ENCODE results near the gene KIAA1328.
"Not testable (repeated sequence)": the region's sequence is repeated elsewhere in the genome, so short reads cannot be mapped to it uniquely, and the experiment has no call there.

KIAA1328 gene

GRCh38 chr18:36828630-36829361, at the start of gene KIAA1328, which contains the start of gene TPGS2:
Gene KIAA1328 (plus strand): TSS chr18:36829127. CDS start chr18:36829139, 12 bp downstream.
Gene TPGS2 (minus strand): TSS chr18:36829002. CDS start chr18:36828767, 235 bp downstream.
- peak; percentile 58 to 81 (median 68) for DNase-seq (ENCODE audit: low read depth in 4 of 4, low spot score in 1 of 4)

DNA sequence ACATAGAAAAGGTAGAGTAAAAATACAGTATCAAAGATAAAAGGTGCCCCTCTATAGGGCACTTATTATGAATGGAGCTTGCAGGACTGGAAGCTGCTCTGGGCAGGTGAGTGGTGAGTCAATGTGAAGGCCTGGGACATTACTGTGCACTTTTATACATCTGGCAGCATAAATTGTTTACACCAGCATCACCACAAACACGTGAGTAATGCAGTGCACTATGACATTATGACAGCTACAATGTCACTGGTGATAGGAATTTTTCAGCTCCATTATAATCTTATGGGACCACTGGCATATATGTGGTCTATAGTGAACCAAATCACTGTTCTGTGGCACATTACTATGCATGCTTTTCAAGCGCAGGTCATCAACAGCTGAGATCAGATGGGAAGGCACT, 48.2 kb upstream of the KIAA1328 start:
- DNase-seq (ENCODE audit: low read depth in 4 of 4, low spot score in 1 of 4), result no peak

GRCh38 chr18:36782710-36783109, 46.2 kb upstream of the KIAA1328 start:
- no peak for DNase-seq (ENCODE audit: low read depth in 4 of 4, low spot score in 1 of 4)

DNA sequence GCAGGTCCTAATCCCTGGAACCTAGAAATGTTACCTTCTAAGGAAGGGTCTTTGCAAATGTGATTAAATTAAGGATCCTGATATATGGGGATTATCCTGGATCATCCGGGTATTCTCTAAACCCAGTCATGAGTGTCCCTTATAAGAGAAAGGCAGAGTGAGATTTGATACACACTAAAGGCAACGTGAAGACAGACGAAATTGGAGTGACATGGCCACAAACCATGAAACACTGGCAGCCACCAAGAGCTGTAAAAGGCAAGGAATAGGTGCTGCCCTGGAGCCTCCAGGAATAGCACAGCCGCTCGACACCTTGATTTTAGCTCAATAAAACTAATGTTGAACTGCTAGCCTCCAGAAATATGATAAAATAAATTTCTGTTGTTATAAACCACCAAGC, 45.1 kb upstream of the KIAA1328 start:
- DNase-seq (ENCODE audit: low read depth in 4 of 4, low spot score in 1 of 4), result no peak

DNA sequence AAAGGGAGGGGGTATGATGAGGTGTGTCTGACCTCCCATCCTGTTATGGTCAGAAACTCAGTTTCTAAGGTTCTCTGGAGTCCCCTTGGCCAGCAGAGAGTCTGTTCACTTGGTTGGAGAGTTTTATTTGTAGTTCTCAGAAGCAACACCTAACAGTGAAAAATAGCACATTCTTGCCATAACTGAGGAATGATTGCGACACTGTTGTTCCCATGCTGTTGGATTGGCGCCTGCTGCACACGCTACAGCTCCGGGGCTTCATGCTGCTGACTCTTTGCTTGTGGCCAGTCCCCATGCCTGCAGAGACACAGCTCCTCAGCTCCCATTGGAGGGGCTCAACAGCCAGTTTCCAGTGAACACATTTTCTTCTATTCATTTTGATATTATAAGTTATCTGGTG, 42.2 kb upstream of the KIAA1328 start:
- no peak for DNase-seq (ENCODE audit: low read depth in 4 of 4, low spot score in 1 of 4)

DNA sequence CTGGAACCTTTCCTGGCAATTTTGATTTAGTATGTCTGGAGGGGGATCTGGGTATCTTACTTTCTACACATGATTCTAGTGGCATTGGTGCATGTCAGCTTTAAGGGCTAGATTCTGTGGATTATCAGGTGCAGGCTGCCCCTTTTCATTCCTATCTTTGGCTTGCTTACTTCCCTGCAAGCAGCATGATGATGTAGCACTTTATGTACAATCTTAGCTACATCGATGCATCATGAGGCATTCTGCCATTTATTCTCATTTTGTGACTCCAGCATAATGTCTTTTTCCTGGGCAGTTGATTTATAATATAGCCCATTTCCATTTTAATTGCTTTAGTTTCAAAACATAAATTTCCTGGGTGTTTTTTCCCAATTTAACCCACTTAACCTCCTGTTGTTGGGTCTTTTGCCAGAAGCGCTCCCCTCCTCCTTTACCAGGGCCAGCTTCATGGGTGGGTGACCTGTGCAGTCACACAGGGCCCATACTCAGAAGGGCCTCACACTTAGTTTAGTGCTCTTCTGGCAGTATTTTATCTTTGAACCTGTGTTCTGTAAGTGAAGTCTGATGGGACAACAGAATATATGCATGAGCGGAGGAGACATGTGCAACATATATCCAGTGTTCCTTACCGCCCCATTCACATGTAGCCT, 36.2 kb upstream of the KIAA1328 start:
- DNase-seq (ENCODE audit: low read depth in 4 of 4, low spot score in 1 of 4), result no peak

DNA sequence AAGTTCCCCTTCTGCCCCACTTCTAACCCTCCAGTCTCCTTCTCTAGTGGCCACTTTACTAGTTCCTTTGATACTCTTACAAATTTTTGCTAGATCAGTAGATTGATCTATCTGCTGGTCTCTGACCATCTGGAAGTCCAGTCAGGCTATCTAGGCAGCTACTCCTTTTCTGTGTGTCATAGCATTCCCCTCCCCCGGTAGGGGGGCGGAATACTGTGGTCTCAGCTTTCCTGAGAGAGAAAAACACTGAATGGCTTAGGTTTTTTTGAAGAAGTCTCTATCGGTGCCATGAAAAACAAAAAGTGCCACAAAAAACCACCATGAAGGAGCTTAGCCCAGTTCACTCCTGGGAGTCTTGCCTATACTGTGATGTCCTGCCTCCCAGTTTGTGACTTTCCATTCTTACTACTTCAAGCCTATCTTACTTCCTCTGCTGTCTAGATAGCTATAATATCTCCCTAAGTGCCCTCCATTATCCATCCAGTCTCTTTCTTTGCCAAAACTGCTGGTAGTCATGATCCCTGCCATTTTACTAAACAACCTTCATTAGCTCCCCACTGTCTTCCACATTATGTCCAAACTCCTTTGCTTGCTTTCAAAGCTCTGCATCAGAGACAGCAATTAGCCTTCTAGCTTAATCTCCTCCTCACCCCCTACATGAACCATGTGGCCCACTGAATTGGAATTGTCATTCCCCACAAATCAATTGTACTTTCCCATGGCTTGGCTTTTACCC, 30.0 kb upstream of the KIAA1328 start:
- DNase-seq (ENCODE audit: low read depth in 4 of 4, low spot score in 1 of 4), result no peak

DNA sequence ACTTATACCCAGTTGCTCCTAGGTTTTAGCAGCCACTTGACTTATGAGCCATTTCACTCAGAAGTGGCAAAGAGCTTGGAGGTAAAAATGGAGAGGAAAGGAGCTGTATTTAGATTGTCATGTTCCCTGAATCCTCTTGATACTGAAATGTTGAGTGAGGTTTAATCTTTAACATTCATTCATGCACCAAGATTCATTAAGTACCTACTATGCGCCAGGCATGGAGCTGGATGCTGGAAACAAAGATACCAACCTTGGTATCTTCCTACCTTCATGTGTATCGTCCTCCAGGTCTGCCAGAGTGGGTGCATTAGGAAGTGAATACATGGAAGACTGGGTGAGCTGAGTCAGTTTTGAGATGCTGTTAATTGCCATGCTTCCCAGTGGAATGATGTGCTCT, 23.8 kb upstream of the KIAA1328 start:
- DNase-seq (ENCODE audit: low read depth in 4 of 4, low spot score in 1 of 4), result no peak

- no peak for DNase-seq (ENCODE audit: low read depth in 4 of 4, low spot score in 1 of 4)
Measured at GRCh38 chr18:36808681-36809080, 20.2 kb upstream of the KIAA1328 start.

- peak in 1 of 4 experiments; percentile 5 for DNase-seq (ENCODE audit: low read depth in 4 of 4, low spot score in 1 of 4)
Measured at GRCh38 chr18:36809590-36810381, 19.1 kb upstream of the KIAA1328 start.

DNA sequence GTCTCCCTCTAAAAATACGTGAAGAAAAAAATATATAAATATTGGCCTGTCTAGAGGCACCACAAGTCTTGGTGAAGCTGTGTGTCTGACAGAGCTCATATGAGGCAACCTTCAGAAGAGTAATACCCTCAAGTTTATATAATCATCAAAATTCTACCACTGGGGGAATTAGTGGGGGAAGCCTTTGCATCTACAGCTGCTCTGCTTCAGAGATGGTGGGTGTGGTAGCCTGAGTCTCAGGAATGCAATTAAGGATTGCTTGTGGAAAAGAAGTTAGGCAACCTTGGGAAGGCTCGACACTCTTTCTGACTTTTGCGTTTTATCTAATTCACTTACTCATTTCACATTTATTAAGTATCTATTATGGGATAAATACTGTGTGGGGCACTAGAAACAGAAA, 17.5 kb upstream of the KIAA1328 start:
- DNase-seq (ENCODE audit: low read depth in 4 of 4, low spot score in 1 of 4), result no peak

GRCh38 chr18:36811955-36812354, 17.0 kb upstream of the KIAA1328 start:
- no peak for DNase-seq (ENCODE audit: low read depth in 4 of 4, low spot score in 1 of 4)

DNA sequence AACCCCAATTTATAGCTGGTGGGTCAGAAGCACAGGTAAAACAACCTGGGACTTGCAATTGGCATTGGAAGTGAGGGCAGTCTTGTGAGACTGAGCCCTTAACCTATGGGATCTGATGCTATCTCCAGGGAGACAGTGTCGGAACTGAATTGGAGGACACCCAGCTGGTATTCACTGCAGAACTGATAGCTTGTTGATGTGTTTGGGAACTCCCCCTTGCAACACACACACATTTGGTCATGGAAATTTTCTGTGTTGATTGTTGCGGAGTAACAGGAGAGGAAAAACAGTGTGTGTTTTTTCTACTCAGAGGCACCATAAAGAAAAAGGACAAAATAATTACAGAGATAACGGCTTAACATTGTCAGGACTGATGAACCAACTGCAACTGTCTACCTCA, 16.2 kb upstream of the KIAA1328 start:
- no peak for DNase-seq (ENCODE audit: low read depth in 4 of 4, low spot score in 1 of 4)

- DNase-seq (ENCODE audit: low read depth in 4 of 4, low spot score in 1 of 4), result no peak
Measured at GRCh38 chr18:36813101-36813775, 15.7 kb upstream of the KIAA1328 start.

- no peak for DNase-seq (ENCODE audit: low read depth in 4 of 4, low spot score in 1 of 4)
Measured at GRCh38 chr18:36813824-36814223, 15.1 kb upstream of the KIAA1328 start.

DNA sequence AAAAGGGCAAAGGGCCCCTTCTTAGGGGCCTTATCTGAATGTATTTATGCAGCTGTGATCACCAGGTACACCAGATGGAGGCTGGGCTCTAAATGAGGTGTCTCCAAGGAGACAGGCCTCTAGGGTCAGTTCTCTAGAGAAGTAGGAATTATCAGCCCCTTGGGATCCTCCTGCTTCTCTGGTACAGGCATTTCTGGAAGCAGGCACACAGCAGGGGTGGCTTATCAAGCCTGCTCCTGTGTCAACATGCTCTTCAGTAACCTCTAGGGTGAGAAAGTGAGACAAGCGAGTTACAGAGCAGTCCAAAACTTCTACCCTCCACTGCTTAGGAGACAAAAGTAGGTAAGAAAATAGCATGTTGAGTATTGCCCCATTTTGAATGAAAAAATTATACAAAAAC, 13.9 kb upstream of the KIAA1328 start:
- no peak for DNase-seq (ENCODE audit: low read depth in 4 of 4, low spot score in 1 of 4)

DNA sequence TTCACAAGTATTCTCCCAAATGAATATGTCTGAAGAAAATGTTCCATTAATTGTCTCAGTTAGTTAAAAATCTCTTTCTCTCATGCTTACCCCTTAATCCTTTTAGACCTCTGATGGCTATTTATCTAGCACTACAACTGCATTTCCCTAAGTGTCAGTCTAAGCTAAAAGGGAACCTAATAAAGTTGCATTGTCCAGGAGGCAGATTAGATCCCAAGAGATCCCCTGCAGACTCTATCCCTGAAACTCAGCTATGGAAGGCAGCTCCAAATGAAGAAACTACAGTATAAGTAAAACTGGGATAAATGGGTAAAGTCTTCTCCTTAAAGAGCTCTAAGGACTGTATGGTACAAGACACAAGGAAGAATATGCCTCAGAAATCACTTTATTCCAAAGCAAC, 12.8 kb upstream of the KIAA1328 start:
- not testable (repeated sequence) for DNase-seq (ENCODE audit: low read depth in 4 of 4, low spot score in 1 of 4)

DNA sequence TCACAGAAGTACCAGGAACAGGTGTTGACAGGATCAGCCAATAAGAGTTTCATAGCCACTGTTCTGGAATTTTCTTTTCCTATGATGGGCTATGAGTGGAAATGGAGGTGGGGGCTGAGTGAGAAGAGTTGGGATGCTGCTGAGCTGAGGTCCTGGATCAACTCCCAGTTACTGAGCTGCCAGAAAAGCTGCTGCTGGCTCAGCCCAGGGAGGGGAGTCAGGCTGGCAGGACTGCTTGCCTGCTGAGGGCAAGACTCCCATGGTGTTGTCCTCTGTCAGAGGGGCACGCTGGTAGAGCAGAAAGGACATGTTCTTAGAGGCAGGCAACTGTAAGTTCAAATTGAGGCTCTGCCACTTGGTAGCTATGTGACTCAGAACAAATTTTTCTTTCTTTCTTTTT, 11.9 kb upstream of the KIAA1328 start:
- DNase-seq (ENCODE audit: low read depth in 4 of 4, low spot score in 1 of 4), result no peak

GRCh38 chr18:36818652-36819051, 10.3 kb upstream of the KIAA1328 start:
- DNase-seq (ENCODE audit: low read depth in 4 of 4, low spot score in 1 of 4), result no peak

DNA sequence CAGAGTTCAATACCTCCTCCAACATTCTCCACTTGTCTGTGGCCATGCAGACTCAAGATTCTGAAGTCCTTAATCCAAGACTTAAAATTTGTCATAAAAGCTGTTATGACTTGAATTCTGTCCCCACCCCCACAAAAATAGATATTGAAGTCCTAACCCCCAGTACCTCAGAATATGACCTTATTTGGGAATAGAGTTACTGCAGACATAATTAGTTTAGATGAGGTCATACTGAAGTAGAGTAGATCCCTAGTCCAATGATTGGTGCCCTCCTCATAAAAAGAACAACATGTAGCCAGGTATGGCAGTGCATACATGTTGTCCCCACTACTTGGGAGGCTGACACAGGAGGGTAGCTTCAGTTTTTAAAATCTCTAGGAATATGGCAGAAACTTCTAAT, 9.3 kb upstream of the KIAA1328 start:
- DNase-seq (ENCODE audit: low read depth in 4 of 4, low spot score in 1 of 4), result no peak

DNA sequence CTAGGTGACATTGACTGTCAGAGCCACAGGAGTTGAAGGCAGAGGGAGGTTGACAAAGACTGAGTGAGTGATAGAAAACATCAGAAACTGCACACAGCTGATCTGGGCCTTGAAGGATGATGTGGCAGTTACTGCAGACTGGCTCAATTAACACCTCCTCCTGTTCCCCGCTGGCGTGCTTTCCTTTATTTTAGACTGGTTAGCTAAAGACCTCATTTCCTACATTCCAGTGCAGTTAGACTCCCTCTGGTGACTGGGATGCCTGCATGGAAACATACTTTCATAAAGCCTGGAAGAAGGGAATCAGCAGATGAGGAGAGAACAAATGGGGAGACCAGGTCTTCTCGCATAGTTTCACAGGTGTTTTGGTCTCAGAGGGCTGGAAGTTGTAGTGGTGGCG, 7.2 kb upstream of the KIAA1328 start:
- no peak for DNase-seq (ENCODE audit: low read depth in 4 of 4, low spot score in 1 of 4)
